SJCRH30 (cell line): ENCODE measurements around the gene UNC80. TPM values are rescaled to one million over a fixed set of nuclear protein-coding genes. Genes with fewer than 3 reads are reported as not detected.

Source experiments
- DNase-seq, 2 experiments: peaks; one replicate each; pipeline ENCODE4 v3.0.0-alpha.2; 2015 to 2020
- H3K27ac ChIP-seq: fragments of 250-450 bp; sonication (Bioruptor Pico); 2 replicates; pipeline ENCODE4 v1.5.1; 2020; ENCODE audit warnings: mild to moderate bottlenecking, moderate library complexity
- H3K27me3 ChIP-seq: fragments of 250-450 bp; sonication (Bioruptor Pico); 2 replicates; pipeline ENCODE4 v1.5.1; 2020; ENCODE audit warnings: mild to moderate bottlenecking, moderate library complexity
- H3K36me3 ChIP-seq: fragments of 250-450 bp; sonication (Bioruptor Pico); 2 replicates; pipeline ENCODE4 v1.5.1; 2020; ENCODE audit warnings: mild to moderate bottlenecking, moderate library complexity
- H3K4me1 ChIP-seq: fragments of 250-450 bp; sonication (Bioruptor Pico); 2 replicates; pipeline ENCODE4 v1.5.1; 2020; ENCODE audit warnings: mild to moderate bottlenecking, moderate library complexity
- H3K4me3 ChIP-seq: fragments of 250-450 bp; sonication (Bioruptor Pico); 2 replicates; pipeline ENCODE4 v1.5.1; 2020; ENCODE audit warnings: mild to moderate bottlenecking, moderate library complexity
- H3K9me3 ChIP-seq: fragments of 250-450 bp; sonication (Bioruptor Pico); replicated peaks from 2 replicates; pipeline ENCODE4 v1.5.1; 2020; ENCODE audit warnings: mild to moderate bottlenecking, moderate library complexity
- total RNA-seq: library from RNA; depleted of rRNA; stranded (reverse); fragments of >200 nt; shearing (Covaris generic); gene quantifications from 2 replicates; pipeline ENCODE4 v1.2.3, GENCODE V29; 2014; rRNA removed

Gene UNC80
- total RNA-seq, 1 experiment from 2014 or later: 6.0 TPM

- Histone ChIP-seq H3K4me1 (no peaks in the 10 kb centered on the region), H3K36me3 (peaks cover 40% of the 10 kb centered on the region), H3K4me3 (no peak overlapping the region), H3K27me3 (no peaks in the 10 kb centered on the region), H3K9me3 (no peaks in the 10 kb centered on the region; the same call in 1 of the 2 replicates), H3K27ac (no peak overlapping the region)
- DNase-seq: no peak
Measured at GRCh38 chr2:210027608-210028007, 256.0 kb downstream of the UNC80 start.

- Histone ChIP-seq H3K4me3 (no peak overlapping the region), H3K36me3 (peaks cover 36% of the 10 kb centered on the region), H3K9me3 (no peaks in the 10 kb centered on the region; the same call in 1 of the 2 replicates), H3K27ac (no peak overlapping the region), H3K27me3 (no peaks in the 10 kb centered on the region), H3K4me1 (no peaks in the 10 kb centered on the region)
- no peak for DNase-seq
Measured at GRCh38 chr2:210028178-210028577, 256.5 kb downstream of the UNC80 start.

GRCh38 chr2:210034087-210034683 is 262.6 kb downstream of the UNC80 start:
- no peak for DNase-seq
- H3K9me3 ChIP-seq: no peaks in the 10 kb centered on the region; the same call in 1 of the 2 replicates
- H3K27me3 ChIP-seq: no peaks in the 10 kb centered on the region
- H3K4me3 ChIP-seq: no peak overlapping the region
- H3K27ac ChIP-seq: no peak overlapping the region
- peaks cover 8% of the 10 kb centered on the region; the same call in 1 of the 2 replicates for H3K36me3 ChIP-seq
- no peaks in the 10 kb centered on the region for H3K4me1 ChIP-seq

GRCh38 chr2:210035679-210036078 is 264.0 kb downstream of the UNC80 start:
- peaks cover 6% of the 10 kb centered on the region; the same call in 1 of the 2 replicates for H3K36me3 ChIP-seq
- no peak overlapping the region for H3K27ac ChIP-seq
- H3K4me1 ChIP-seq: no peaks in the 10 kb centered on the region
- no peaks in the 10 kb centered on the region for H3K27me3 ChIP-seq
- no peak overlapping the region for H3K4me3 ChIP-seq
- no peak for DNase-seq
- H3K9me3 ChIP-seq: no peaks in the 10 kb centered on the region; the same call in 1 of the 2 replicates

GRCh38 chr2:210038078-210038477 is 266.4 kb downstream of the UNC80 start:
- no peak for DNase-seq
- H3K36me3 ChIP-seq: peaks cover 2% of the 10 kb centered on the region; the same call in 1 of the 2 replicates
- no peaks in the 10 kb centered on the region for H3K9me3 ChIP-seq
- H3K27ac ChIP-seq: no peak overlapping the region
- no peak overlapping the region for H3K4me3 ChIP-seq
- H3K27me3 ChIP-seq: no peaks in the 10 kb centered on the region
- no peaks in the 10 kb centered on the region for H3K4me1 ChIP-seq

GRCh38 chr2:210046851-210047500 is 275.3 kb downstream of the UNC80 start:
- H3K4me3 ChIP-seq: no peak overlapping the region
- H3K27ac ChIP-seq: no peak overlapping the region
- 0 out of 2 replicates have a peak, but pooled peaks cover 3% of the 10 kb centered on the region for H3K9me3 ChIP-seq
- H3K27me3 ChIP-seq: no peaks in the 10 kb centered on the region
- no peak for DNase-seq
- H3K4me1 ChIP-seq: peaks cover 10% of the 10 kb centered on the region
- H3K36me3 ChIP-seq: peaks cover under 1% of the 10 kb centered on the region

Other genes starting within 250 kb of the UNC80 start
- gene RPE, start 230.8 kb downstream of the UNC80 start, total RNA-seq: 69.7 and 75.1 TPM in 2 replicates